ENCODE results near the gene MYO1D. TPM values are rescaled to one million over a fixed set of nuclear protein-coding genes. Genes with fewer than 3 reads are reported as not detected.

The MYO1D gene
- total and polyA plus RNA-seq, 2 donors (not counting 3 experiments of a cell fraction or from before 2014, with no cell fraction given) = 37.8 to 85.5 TPM

DNA sequence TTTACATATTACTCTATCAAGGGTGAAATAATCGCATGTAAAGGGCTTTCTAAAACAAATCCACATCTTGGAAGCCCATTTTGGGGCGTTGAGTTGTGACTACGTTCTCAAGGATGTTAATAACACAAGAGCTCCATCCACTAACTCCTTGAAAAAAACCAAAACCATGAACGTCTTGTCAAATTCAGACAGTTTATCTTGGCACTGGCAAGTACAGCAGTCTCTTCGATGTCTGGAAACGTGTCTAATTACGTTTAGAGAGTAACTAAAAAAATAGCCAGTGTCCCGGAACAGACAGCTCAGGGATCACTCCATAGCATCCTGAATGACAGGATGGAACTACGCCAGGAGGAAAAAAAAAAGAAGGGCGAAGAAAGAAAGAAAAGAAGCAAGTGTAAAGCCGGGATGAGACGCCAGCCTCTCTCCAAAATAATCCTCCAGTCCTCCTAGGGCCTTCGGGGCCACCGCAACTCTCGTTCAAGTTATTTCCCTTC lies 954 bp downstream of the MYO1D start:
- no peaks in the 10 kb centered on the region for H3K9me1 ChIP-seq (replicated peaks; ENCODE audit: control insufficient read depth, extremely low read depth, insufficient read depth, low read length)
- H3K4me3 ChIP-seq (replicated peaks in 1 of 3; ENCODE audit: insufficient read depth in 1 of 3, low read depth in 1 of 3, low read length in 3 of 3) = peak overlapping the region; percentile 46 to 81 (median 72)
- peak overlapping the region; percentile 91 for H3K4me2 ChIP-seq (ENCODE audit: insufficient read depth, low read length)
- no peak overlapping the region for H2AFZ ChIP-seq (ENCODE audit: low read depth, low read length)
- H3K9ac ChIP-seq (replicated peaks; ENCODE audit: extremely low read depth, insufficient read depth, low read length) = peak overlapping the region; percentile 93
- POLR2A ChIA-PET = interaction anchor here (0.5 to 2.5 kb wide), 4 partner anchors 34 to 74 kb away, joined by 3 to 6 read pairs (median 3); no protein-coding TSS in a partner anchor
- CTCF ChIA-PET = interaction anchor here (0.8 to 9.1 kb wide), 22 partner anchors 8 to 433 kb away, joined by 3 to 420 read pairs (median 20); partner anchors contain the start of gene TMEM98
- TF ChIP-seq, protein P1, sequence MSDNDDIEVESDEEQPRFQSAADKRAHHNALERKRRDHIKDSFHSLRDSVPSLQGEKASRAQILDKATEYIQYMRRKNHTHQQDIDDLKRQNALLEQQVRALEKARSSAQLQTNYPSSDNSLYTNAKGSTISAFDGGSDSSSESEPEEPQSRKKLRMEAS (IDR thresholded peaks at IDR 0.05; ENCODE audit: insufficient read depth, insufficient read length) = no peak
- TF ChIP-seq EZH2 (IDR thresholded peaks at IDR 0.05; ENCODE audit: borderline replicate concordance, low read depth, low read length, severe bottlenecking) = no peak
- TF ChIP-seq MYC (IDR thresholded peaks at IDR 0.05; ENCODE audit: low read depth, low read length) = no peak
- TF ChIP-seq POLR2AphosphoS5 (IDR thresholded peaks at IDR 0.05; ENCODE audit: insufficient read depth, low read depth, low read length) = no peak
- TF ChIP-seq FOS (IDR thresholded peaks at IDR 0.05; ENCODE audit: borderline replicate concordance, insufficient read depth, low read length) = no peak
- TF ChIP-seq, protein P2, sequence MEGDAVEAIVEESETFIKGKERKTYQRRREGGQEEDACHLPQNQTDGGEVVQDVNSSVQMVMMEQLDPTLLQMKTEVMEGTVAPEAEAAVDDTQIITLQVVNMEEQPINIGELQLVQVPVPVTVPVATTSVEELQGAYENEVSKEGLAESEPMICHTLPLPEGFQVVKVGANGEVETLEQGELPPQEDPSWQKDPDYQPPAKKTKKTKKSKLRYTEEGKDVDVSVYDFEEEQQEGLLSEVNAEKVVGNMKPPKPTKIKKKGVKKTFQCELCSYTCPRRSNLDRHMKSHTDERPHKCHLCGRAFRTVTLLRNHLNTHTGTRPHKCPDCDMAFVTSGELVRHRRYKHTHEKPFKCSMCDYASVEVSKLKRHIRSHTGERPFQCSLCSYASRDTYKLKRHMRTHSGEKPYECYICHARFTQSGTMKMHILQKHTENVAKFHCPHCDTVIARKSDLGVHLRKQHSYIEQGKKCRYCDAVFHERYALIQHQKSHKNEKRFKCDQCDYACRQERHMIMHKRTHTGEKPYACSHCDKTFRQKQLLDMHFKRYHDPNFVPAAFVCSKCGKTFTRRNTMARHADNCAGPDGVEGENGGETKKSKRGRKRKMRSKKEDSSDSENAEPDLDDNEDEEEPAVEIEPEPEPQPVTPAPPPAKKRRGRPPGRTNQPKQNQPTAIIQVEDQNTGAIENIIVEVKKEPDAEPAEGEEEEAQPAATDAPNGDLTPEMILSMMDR (IDR thresholded peaks at IDR 0.05; ENCODE audit: extremely low read depth in 1 of 2, insufficient read depth in 1 of 2, low read depth in 1 of 2, low read length in 2 of 2) = no peak
- TF ChIP-seq POLR2A (IDR thresholded peaks at IDR 0.05; ENCODE audit: low read depth, low read length) = no peak
- no peak for TF ChIP-seq JUN (IDR thresholded peaks at IDR 0.05; ENCODE audit: borderline replicate concordance, insufficient read depth, insufficient read length, low read depth)
- TF ChIP-seq GATA2 (IDR thresholded peaks at IDR 0.05; ENCODE audit: insufficient read depth, insufficient read length, low read depth, low read length) = no peak
- peak overlapping the region; percentile 77 for H3K27ac ChIP-seq (ENCODE audit: insufficient read depth, low read depth, low read length)
- H3K9me3 ChIP-seq (replicated peaks; ENCODE audit: control insufficient read depth, insufficient read depth, low read length) = no peaks in the 10 kb centered on the region
- TSS peak; percentile 42 for BruUV-seq (replicated peaks)
- dilution Hi-C loops (cut with MboI; ENCODE audit: extremely low pct_ligation_motif_present, low sequenced_read_pairs) (no loop called here), intact Hi-C loops (cut with micrococcal nuclease) (loop anchor here (2.0 to 5.0 kb wide), 2 partner anchors 37 to 51 kb away; partner anchors contain the start of gene TMEM98)
- DNase-seq (ENCODE audit: low read depth, low spot score) = peak; percentile 59
- no peaks in the 10 kb centered on the region for H3K27me3 ChIP-seq (ENCODE audit: control insufficient read depth in 2 of 2, insufficient read depth in 2 of 2, low read length in 2 of 2)
- peaks cover 39% of the 10 kb centered on the region for H3K79me2 ChIP-seq (ENCODE audit: control insufficient read depth, insufficient read depth, low read length)
- H4K20me1 ChIP-seq (replicated peaks; ENCODE audit: control insufficient read depth, extremely low read depth, insufficient read depth, low read length) = no peaks in the 10 kb centered on the region
- H3K4me1 ChIP-seq (ENCODE audit: control insufficient read depth, extremely low read depth, insufficient read depth, low read length) = peaks cover 26% of the 10 kb centered on the region
- no peaks in the 10 kb centered on the region for H3K36me3 ChIP-seq (ENCODE audit: control insufficient read depth in 2 of 2, extremely low read depth in 1 of 2, insufficient read depth in 2 of 2, low read length in 2 of 2)
- FAIRE-seq = peak; percentile 76
